ENCODE measurements around the gene REEP3.
A peak's percentile ranks its signal among the peaks of the same experiment; 100 is the strongest.

The REEP3 gene

DNA sequence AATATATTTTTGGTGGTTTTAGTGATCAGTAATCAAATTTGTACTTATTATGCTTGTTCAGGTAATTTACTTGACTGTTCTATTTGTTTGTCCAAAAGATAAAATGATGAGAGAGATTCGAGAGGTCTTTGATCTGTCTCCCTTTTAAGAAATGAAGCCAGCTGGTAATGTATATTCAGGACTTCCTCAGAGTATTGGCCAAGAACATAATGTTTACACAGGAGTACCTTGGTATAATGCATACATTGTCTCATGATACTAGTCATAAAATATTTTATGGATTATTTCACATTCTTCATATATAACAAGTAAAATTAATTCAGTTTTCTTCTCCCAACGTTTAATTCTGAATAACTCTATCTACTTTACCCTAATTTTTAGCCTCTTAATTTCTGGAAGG lies 100.9 kb downstream of the REEP3 start:
- H3K9me3 ChIP-seq (ENCODE audit: control insufficient read depth, insufficient read depth, low read depth, low read length): no peaks in the 10 kb centered on the region
- CTCF ChIA-PET: no interaction called here
- no peaks in the 10 kb centered on the region for H3K36me3 ChIP-seq (ENCODE audit: control insufficient read depth in 2 of 2, insufficient read depth in 1 of 2, low read length in 2 of 2)
- H3K4me3 ChIP-seq (ENCODE audit: low read depth, low read length): no peak overlapping the region
- POLR2A ChIA-PET: interaction anchor here (1.3 to 1.5 kb wide), 2 partner anchors 9 to 100 kb away, joined by 3 to 4 read pairs; no protein-coding TSS in a partner anchor
- H3K4me1 ChIP-seq (ENCODE audit: control insufficient read depth, insufficient read depth, low read length): peaks cover 7% of the 10 kb centered on the region
- TF ChIP-seq TCF7L2 (IDR thresholded peaks at IDR 0.05; ENCODE audit: borderline replicate concordance, low read depth, low read length) (0 out of 2 replicates have a peak, but pooled peaks have one; percentile 11), ZNF175 (tag by site-specific recombination; IDR thresholded peaks at IDR 0.05) (no peak)
- no peak overlapping the region for H3K27ac ChIP-seq (ENCODE audit: extremely low read depth, low read depth, low read length)

DNA sequence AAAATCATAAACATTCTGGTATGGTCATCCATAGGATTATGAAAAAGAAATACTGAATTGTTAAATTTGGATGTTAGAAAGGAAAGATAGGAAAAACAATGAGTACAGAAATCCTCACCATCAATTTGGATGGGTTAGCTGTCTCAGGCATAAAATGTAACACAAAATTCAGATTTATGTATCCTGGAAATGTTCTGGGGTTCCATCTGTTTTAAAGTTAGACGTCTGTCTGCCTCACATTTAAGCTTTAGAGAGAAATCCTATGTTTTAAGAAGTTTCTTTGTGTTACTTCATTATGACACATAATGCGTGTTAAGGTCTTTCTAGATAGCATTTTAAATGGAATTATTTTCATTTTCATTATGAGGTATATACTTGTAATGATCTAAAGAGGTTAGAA lies 103.5 kb downstream of the REEP3 start:
- no peak overlapping the region for H3K4me3 ChIP-seq (ENCODE audit: low read depth, low read length)
- no peaks in the 10 kb centered on the region for H3K9me3 ChIP-seq (ENCODE audit: control insufficient read depth, insufficient read depth, low read depth, low read length)
- ChIA-PET CTCF (interaction anchor here (0.9 kb wide), 1 partner anchor 504 kb away, joined by 3 read pairs; no protein-coding TSS in a partner anchor), POLR2A (no interaction called here)
- no peak overlapping the region for H3K27ac ChIP-seq (ENCODE audit: extremely low read depth, low read depth, low read length)
- TF ChIP-seq, protein P1, sequence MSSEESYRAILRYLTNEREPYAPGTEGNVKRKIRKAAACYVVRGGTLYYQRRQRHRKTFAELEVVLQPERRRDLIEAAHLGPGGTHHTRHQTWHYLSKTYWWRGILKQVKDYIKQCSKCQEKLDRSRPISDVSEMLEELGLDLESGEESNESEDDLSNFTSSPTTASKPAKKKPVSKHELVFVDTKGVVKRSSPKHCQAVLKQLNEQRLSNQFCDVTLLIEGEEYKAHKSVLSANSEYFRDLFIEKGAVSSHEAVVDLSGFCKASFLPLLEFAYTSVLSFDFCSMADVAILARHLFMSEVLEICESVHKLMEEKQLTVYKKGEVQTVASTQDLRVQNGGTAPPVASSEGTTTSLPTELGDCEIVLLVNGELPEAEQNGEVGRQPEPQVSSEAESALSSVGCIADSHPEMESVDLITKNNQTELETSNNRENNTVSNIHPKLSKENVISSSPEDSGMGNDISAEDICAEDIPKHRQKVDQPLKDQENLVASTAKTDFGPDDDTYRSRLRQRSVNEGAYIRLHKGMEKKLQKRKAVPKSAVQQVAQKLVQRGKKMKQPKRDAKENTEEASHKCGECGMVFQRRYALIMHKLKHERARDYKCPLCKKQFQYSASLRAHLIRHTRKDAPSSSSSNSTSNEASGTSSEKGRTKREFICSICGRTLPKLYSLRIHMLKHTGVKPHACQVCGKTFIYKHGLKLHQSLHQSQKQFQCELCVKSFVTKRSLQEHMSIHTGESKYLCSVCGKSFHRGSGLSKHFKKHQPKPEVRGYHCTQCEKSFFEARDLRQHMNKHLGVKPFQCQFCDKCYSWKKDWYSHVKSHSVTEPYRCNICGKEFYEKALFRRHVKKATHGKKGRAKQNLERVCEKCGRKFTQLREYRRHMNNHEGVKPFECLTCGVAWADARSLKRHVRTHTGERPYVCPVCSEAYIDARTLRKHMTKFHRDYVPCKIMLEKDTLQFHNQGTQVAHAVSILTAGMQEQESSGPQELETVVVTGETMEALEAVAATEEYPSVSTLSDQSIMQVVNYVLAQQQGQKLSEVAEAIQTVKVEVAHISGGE (tag by site-specific recombination; conservative IDR thresholded peaks at IDR 0.05; ENCODE audit: low read depth): no peak
- TF ChIP-seq ZNF416 (tag by site-specific recombination; IDR thresholded peaks at IDR 0.05): no peak
- TF ChIP-seq, protein P2, sequence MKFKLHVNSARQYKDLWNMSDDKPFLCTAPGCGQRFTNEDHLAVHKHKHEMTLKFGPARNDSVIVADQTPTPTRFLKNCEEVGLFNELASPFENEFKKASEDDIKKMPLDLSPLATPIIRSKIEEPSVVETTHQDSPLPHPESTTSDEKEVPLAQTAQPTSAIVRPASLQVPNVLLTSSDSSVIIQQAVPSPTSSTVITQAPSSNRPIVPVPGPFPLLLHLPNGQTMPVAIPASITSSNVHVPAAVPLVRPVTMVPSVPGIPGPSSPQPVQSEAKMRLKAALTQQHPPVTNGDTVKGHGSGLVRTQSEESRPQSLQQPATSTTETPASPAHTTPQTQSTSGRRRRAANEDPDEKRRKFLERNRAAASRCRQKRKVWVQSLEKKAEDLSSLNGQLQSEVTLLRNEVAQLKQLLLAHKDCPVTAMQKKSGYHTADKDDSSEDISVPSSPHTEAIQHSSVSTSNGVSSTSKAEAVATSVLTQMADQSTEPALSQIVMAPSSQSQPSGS (tag by site-specific recombination; IDR thresholded peaks at IDR 0.05; ENCODE audit: low read depth): no peak
- TF ChIP-seq, protein P3, sequence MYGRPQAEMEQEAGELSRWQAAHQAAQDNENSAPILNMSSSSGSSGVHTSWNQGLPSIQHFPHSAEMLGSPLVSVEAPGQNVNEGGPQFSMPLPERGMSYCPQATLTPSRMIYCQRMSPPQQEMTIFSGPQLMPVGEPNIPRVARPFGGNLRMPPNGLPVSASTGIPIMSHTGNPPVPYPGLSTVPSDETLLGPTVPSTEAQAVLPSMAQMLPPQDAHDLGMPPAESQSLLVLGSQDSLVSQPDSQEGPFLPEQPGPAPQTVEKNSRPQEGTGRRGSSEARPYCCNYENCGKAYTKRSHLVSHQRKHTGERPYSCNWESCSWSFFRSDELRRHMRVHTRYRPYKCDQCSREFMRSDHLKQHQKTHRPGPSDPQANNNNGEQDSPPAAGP (tag by site-specific recombination; IDR thresholded peaks at IDR 0.05): no peak
- TF ChIP-seq ZNF146 (tag by site-specific recombination; IDR thresholded peaks at IDR 0.05): no peak
- TF ChIP-seq, protein P4, sequence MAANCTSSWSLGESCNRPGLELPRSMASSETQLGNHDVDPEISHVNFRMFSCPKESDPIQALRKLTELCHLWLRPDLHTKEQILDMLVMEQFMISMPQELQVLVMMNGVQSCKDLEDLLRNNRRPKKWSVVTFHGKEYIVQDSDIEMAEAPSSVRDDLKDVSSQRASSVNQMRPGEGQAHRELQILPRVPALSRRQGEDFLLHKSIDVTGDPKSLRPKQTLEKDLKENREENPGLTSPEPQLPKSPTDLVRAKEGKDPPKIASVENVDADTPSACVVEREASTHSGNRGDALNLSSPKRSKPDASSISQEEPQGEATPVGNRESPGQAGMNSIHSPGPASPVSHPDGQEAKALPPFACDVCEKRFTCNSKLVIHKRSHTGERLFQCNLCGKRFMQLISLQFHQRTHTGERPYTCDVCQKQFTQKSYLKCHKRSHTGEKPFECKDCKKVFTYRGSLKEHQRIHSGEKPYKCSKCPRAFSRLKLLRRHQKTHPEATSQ (tag by site-specific recombination; IDR thresholded peaks at IDR 0.05): no peak
- TF ChIP-seq, protein P5, sequence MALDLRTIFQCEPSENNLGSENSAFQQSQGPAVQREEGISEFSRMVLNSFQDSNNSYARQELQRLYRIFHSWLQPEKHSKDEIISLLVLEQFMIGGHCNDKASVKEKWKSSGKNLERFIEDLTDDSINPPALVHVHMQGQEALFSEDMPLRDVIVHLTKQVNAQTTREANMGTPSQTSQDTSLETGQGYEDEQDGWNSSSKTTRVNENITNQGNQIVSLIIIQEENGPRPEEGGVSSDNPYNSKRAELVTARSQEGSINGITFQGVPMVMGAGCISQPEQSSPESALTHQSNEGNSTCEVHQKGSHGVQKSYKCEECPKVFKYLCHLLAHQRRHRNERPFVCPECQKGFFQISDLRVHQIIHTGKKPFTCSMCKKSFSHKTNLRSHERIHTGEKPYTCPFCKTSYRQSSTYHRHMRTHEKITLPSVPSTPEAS (tag by site-specific recombination; IDR thresholded peaks at IDR 0.05): no peak
- no peak for TF ChIP-seq ZNF175 (tag by site-specific recombination; IDR thresholded peaks at IDR 0.05)
- no peak for TF ChIP-seq EGR2 (tag by site-specific recombination; IDR thresholded peaks at IDR 0.05; ENCODE audit: low read depth)
- TF ChIP-seq ZNF394 (tag by site-specific recombination; IDR thresholded peaks at IDR 0.05; ENCODE audit: borderline replicate concordance): no peak
- no peak for TF ChIP-seq ZNF37A (tag by site-specific recombination; IDR thresholded peaks at IDR 0.05)
- no peak for TF ChIP-seq ZNF350 (tag by site-specific recombination; IDR thresholded peaks at IDR 0.05)
- no peak for TF ChIP-seq ZNF114 (tag by site-specific recombination; IDR thresholded peaks at IDR 0.05)
- TF ChIP-seq, protein P6, sequence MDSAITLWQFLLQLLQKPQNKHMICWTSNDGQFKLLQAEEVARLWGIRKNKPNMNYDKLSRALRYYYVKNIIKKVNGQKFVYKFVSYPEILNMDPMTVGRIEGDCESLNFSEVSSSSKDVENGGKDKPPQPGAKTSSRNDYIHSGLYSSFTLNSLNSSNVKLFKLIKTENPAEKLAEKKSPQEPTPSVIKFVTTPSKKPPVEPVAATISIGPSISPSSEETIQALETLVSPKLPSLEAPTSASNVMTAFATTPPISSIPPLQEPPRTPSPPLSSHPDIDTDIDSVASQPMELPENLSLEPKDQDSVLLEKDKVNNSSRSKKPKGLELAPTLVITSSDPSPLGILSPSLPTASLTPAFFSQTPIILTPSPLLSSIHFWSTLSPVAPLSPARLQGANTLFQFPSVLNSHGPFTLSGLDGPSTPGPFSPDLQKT (IDR thresholded peaks at IDR 0.05; ENCODE audit: borderline replicate concordance, low read depth, low read length): no peak
- no peak for TF ChIP-seq ZNF785 (tag by site-specific recombination; IDR thresholded peaks at IDR 0.05)
- TF ChIP-seq ZNF138 (tag by site-specific recombination; IDR thresholded peaks at IDR 0.05; ENCODE audit: borderline replicate concordance): no peak
- no peak for TF ChIP-seq ZNF555 (tag by site-specific recombination; conservative IDR thresholded peaks at IDR 0.05)
- H3K36me3 ChIP-seq (ENCODE audit: control insufficient read depth in 2 of 2, insufficient read depth in 1 of 2, low read length in 2 of 2): no peaks in the 10 kb centered on the region
- H3K4me1 ChIP-seq (ENCODE audit: control insufficient read depth, insufficient read depth, low read length): peaks cover 16% of the 10 kb centered on the region
